ENCODE results near the gene UBD. TPM values are rescaled to one million over a fixed set of nuclear protein-coding genes. Genes with fewer than 3 reads are reported as not detected.

The UBD gene
- total RNA-seq, 1 experiment from 2014 or later, result not detected

DNA sequence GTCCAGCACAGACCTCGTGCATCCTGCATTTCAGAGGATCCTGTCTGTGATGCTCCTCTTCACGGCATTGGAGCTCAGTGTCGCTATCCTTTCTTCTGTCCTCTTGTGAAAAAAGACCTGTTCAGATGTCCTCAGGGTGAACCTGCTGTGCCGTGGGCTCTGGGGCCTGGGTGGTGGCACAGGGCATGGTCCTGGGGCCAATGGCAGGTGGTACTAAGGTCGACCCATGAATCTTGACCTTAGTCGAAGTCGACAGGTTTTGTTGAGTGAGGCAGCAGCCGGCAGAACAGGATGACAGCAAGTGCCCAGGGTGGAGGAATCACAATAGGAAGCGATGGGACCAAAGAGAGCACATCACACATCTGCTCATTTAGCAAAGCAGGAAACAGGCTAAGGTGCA lies 49.8 kb downstream of the UBD start:
- H2AFZ ChIP-seq (ENCODE audit: low read depth, low read length, poor library complexity, severe bottlenecking), result no peak overlapping the region

More for the DNA sequence above, 49.8 kb downstream of the UBD start:
- no peak overlapping the region for H3K4me3 ChIP-seq (replicated peaks in 1 of 2; ENCODE audit: low read depth in 1 of 2, low read length in 2 of 2)
- no peak overlapping the region for H3K4me2 ChIP-seq (ENCODE audit: low read length)
- intact Hi-C loops (cut with micrococcal nuclease), result no loop called here
- no peaks in the 10 kb centered on the region for H3K36me3 ChIP-seq (ENCODE audit: control insufficient read depth in 1 of 2, insufficient read depth in 2 of 2, low read length in 2 of 2)
- no peaks in the 10 kb centered on the region for H3K9me3 ChIP-seq (ENCODE audit: control insufficient read depth in 1 of 2, insufficient read depth in 1 of 2, low read depth in 1 of 2, low read length in 2 of 2)
- H3K9me2 ChIP-seq (ENCODE audit: insufficient read depth), result no peaks in the 10 kb centered on the region
- ChIA-PET RAD21 (ENCODE audit: low non-redundant PET in 1 of 2, low total read pairs in 2 of 2, uncharacterized antibody in 2 of 2, unreplicated experiment in 2 of 2) (no interaction called here), POLR2A (no interaction called here), CTCF (no interaction called here)
- no peak overlapping the region for H3K27ac ChIP-seq (ENCODE audit: low read depth, low read length)
- no peak for ATAC-seq
- no peak for DNase-seq (ENCODE audit: low read depth, low spot score)
- H3K79me2 ChIP-seq (ENCODE audit: insufficient read depth, low read length), result no peaks in the 10 kb centered on the region
- H3K27me3 ChIP-seq (ENCODE audit: insufficient read depth, low read length), result no peaks in the 10 kb centered on the region
- BruUV-seq (replicated peaks), result no TSS peak
- TF ChIP-seq EGR1 (IDR thresholded peaks at IDR 0.05; ENCODE audit: low read depth), result no peak
- TF ChIP-seq JUND (IDR thresholded peaks at IDR 0.05), result no peak
- TF ChIP-seq CBX3 (IDR thresholded peaks at IDR 0.05; ENCODE audit: low read depth), result no peak
- TF ChIP-seq, protein P1, sequence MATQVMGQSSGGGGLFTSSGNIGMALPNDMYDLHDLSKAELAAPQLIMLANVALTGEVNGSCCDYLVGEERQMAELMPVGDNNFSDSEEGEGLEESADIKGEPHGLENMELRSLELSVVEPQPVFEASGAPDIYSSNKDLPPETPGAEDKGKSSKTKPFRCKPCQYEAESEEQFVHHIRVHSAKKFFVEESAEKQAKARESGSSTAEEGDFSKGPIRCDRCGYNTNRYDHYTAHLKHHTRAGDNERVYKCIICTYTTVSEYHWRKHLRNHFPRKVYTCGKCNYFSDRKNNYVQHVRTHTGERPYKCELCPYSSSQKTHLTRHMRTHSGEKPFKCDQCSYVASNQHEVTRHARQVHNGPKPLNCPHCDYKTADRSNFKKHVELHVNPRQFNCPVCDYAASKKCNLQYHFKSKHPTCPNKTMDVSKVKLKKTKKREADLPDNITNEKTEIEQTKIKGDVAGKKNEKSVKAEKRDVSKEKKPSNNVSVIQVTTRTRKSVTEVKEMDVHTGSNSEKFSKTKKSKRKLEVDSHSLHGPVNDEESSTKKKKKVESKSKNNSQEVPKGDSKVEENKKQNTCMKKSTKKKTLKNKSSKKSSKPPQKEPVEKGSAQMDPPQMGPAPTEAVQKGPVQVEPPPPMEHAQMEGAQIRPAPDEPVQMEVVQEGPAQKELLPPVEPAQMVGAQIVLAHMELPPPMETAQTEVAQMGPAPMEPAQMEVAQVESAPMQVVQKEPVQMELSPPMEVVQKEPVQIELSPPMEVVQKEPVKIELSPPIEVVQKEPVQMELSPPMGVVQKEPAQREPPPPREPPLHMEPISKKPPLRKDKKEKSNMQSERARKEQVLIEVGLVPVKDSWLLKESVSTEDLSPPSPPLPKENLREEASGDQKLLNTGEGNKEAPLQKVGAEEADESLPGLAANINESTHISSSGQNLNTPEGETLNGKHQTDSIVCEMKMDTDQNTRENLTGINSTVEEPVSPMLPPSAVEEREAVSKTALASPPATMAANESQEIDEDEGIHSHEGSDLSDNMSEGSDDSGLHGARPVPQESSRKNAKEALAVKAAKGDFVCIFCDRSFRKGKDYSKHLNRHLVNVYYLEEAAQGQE (IDR thresholded peaks at IDR 0.05; ENCODE audit: low read depth), result no peak
- TF ChIP-seq POLR2A (IDR thresholded peaks at IDR 0.05; ENCODE audit: borderline replicate concordance, extremely low read depth, insufficient read depth, insufficient read length), result no peak
- TF ChIP-seq, protein P2, sequence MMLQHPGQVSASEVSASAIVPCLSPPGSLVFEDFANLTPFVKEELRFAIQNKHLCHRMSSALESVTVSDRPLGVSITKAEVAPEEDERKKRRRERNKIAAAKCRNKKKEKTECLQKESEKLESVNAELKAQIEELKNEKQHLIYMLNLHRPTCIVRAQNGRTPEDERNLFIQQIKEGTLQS (IDR thresholded peaks at IDR 0.05), result no peak
- no peak for TF ChIP-seq EZH2phosphoT487 (IDR thresholded peaks at IDR 0.05; ENCODE audit: borderline replicate concordance)
- TF ChIP-seq, protein P3, sequence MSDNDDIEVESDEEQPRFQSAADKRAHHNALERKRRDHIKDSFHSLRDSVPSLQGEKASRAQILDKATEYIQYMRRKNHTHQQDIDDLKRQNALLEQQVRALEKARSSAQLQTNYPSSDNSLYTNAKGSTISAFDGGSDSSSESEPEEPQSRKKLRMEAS (IDR thresholded peaks at IDR 0.05), result no peak
- TF ChIP-seq, protein P4, sequence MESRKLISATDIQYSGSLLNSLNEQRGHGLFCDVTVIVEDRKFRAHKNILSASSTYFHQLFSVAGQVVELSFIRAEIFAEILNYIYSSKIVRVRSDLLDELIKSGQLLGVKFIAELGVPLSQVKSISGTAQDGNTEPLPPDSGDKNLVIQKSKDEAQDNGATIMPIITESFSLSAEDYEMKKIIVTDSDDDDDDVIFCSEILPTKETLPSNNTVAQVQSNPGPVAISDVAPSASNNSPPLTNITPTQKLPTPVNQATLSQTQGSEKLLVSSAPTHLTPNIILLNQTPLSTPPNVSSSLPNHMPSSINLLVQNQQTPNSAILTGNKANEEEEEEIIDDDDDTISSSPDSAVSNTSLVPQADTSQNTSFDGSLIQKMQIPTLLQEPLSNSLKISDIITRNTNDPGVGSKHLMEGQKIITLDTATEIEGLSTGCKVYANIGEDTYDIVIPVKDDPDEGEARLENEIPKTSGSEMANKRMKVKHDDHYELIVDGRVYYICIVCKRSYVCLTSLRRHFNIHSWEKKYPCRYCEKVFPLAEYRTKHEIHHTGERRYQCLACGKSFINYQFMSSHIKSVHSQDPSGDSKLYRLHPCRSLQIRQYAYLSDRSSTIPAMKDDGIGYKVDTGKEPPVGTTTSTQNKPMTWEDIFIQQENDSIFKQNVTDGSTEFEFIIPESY (IDR thresholded peaks at IDR 0.05; ENCODE audit: extremely low read depth, insufficient replicate concordance, low read length), result no peak
- TF ChIP-seq RAD21 (IDR thresholded peaks at IDR 0.05; ENCODE audit: low read depth), result no peak
- TF ChIP-seq TCF7L2 (IDR thresholded peaks at IDR 0.05; ENCODE audit: borderline replicate concordance, extremely low read depth, insufficient read depth, insufficient read length), result no peak
- no peak for TF ChIP-seq ZFX (IDR thresholded peaks at IDR 0.05)
- no peak for TF ChIP-seq FOSL1 (IDR thresholded peaks at IDR 0.05; ENCODE audit: low read depth)
- no peak overlapping the region for H3K9ac ChIP-seq (ENCODE audit: low read length)
- no peaks in the 10 kb centered on the region; a peak in 1 of 4 replicates for H3K4me1 ChIP-seq (ENCODE audit: control insufficient read depth in 1 of 2, insufficient read depth in 2 of 2, low read length in 2 of 2)
- no peaks in the 10 kb centered on the region for H4K20me1 ChIP-seq (ENCODE audit: insufficient read depth)

Data from HCT116 (cell line).